Measurements from ENCODE around the gene FXYD1.
A peak's percentile ranks its signal among the peaks of the same experiment; 100 is the strongest.
"Not testable (repeated sequence)": the region's sequence is repeated elsewhere in the genome, so short reads cannot be mapped to it uniquely, and the experiment has no call there.

Gene FXYD1

GRCh38 chr19:35138305-35138892 lies at the start of gene FXYD1:
Gene FXYD1, plus strand, starts transcription at chr19:35138824. Its CDS starts 1,256 bp downstream, at chr19:35140080.
- no peak for DNase-seq

GRCh38 chr19:35089554-35089953 lies 49.1 kb upstream of the FXYD1 start:
- no peak for DNase-seq

GRCh38 chr19:35090160-35090505 lies 48.5 kb upstream of the FXYD1 start:
- DNase-seq = no peak

GRCh38 chr19:35090506-35091214 lies 48.0 kb upstream of the FXYD1 start:
- peak; percentile 63 for DNase-seq

- DNase-seq = no peak
Observed at GRCh38 chr19:35093430-35093829, 45.2 kb upstream of the FXYD1 start.

GRCh38 chr19:35093941-35094647 lies 44.5 kb upstream of the FXYD1 start:
- DNase-seq = no peak

- no peak for DNase-seq
Observed at GRCh38 chr19:35094656-35095055, 44.0 kb upstream of the FXYD1 start.

GRCh38 chr19:35095667-35096368 lies 42.8 kb upstream of the FXYD1 start:
- no peak for DNase-seq

GRCh38 chr19:35098413-35099049 lies 40.1 kb upstream of the FXYD1 start:
- DNase-seq = no peak

- no peak for DNase-seq
Observed at GRCh38 chr19:35099155-35099896, 39.3 kb upstream of the FXYD1 start.

- DNase-seq = no peak
Observed at GRCh38 chr19:35099897-35100275, 38.7 kb upstream of the FXYD1 start.

GRCh38 chr19:35100588-35101533 lies 37.8 kb upstream of the FXYD1 start:
- no peak for DNase-seq

- DNase-seq = not testable (repeated sequence)
Observed at GRCh38 chr19:35101949-35102348, 36.7 kb upstream of the FXYD1 start.

- DNase-seq = not testable (repeated sequence)
Observed at GRCh38 chr19:35103614-35104013, 35.0 kb upstream of the FXYD1 start.

- DNase-seq = no peak
Observed at GRCh38 chr19:35104361-35104760, 34.3 kb upstream of the FXYD1 start.

- DNase-seq = no peak
Observed at GRCh38 chr19:35105047-35105410, 33.6 kb upstream of the FXYD1 start.

- no peak for DNase-seq
Observed at GRCh38 chr19:35105411-35106290, 33.0 kb upstream of the FXYD1 start.

GRCh38 chr19:35106291-35106583 lies 32.4 kb upstream of the FXYD1 start:
- no peak for DNase-seq

- no peak for DNase-seq
Observed at GRCh38 chr19:35106898-35107541, 31.6 kb upstream of the FXYD1 start.

- peak; percentile 33 for DNase-seq
Observed at GRCh38 chr19:35107545-35107944, 31.1 kb upstream of the FXYD1 start.
